WTC11 (cell line): Measurements from ENCODE around the gene MTUS2.

Experiments
- CTCF ChIP-seq: fragments of 200-600 bp; IDR thresholded peaks from 2 replicates; pipeline ENCODE4 v1.8.0; 2022; ENCODE audit warnings: antibody characterized with exemption
- ESRRA ChIP-seq: sonication (generic); formaldehyde crosslinking; IDR thresholded peaks from 2 replicates; pipeline ENCODE4 v1.8.1; 2022; ENCODE audit warnings: mild to moderate bottlenecking, missing genetic modification reagents, borderline replicate concordance
- PREB ChIP-seq: sonication (generic); formaldehyde crosslinking; IDR thresholded peaks from 2 replicates; pipeline ENCODE4 v1.8.1; 2022; ENCODE audit warnings: mild to moderate bottlenecking, missing genetic modification reagents, moderate library complexity, borderline replicate concordance
- SP1 ChIP-seq: sonication (generic); formaldehyde crosslinking; conservative IDR thresholded peaks from 2 replicates; pipeline ENCODE4 v1.8.1; 2022; ENCODE audit warnings: missing genetic modification reagents
- TEAD4 ChIP-seq: sonication (generic); formaldehyde crosslinking; IDR thresholded peaks from 2 replicates; pipeline ENCODE4 v1.8.0; 2022; ENCODE audit warnings: mild to moderate bottlenecking, missing genetic modification reagents
- USF2 ChIP-seq: sonication (generic); formaldehyde crosslinking; IDR thresholded peaks from 2 replicates; pipeline ENCODE4 v1.8.1; 2023; ENCODE audit warnings: mild to moderate bottlenecking, missing genetic modification reagents, moderate library complexity
- ZBTB21 ChIP-seq: sonication (generic); formaldehyde crosslinking; IDR thresholded peaks from 2 replicates; pipeline ENCODE4 v1.8.1; 2023; ENCODE audit warnings: mild to moderate bottlenecking, missing genetic modification reagents, borderline replicate concordance

- TF ChIP-seq ZBTB21 (CRISPR knock-in tag): no peak
- TF ChIP-seq ESRRA (CRISPR knock-in tag): no peak
- no peak for TF ChIP-seq CTCF
- TF ChIP-seq TEAD4: no peak
- no peak for TF ChIP-seq PREB (CRISPR knock-in tag)
- TF ChIP-seq SP1 (CRISPR knock-in tag): no peak
- no peak for TF ChIP-seq USF2 (CRISPR knock-in tag)
These were observed 699.8 kb downstream of the MTUS2 start for GRCh38 chr13:29519921-29520320.
